OCI-LY1 (cell line): ENCODE data around the gene ORC3.
A peak's percentile ranks its signal among the peaks of the same experiment; 100 is the strongest.

ENCODE experiments used
- H2AFZ ChIP-seq: fragments of 200-600 bp; sonication (generic), shearing (Covaris generic); 2 replicates; pipeline ENCODE4 v1.6.0; 2014; ENCODE audit warnings: antibody characterized with exemption, mild to moderate bottlenecking, low read length
- H3F3A ChIP-seq: fragments of 200-600 bp; sonication (generic), shearing (Covaris generic); 2 replicates; pipeline ENCODE4 v1.6.0; 2014; ENCODE audit warnings: mild to moderate bottlenecking, antibody characterized with exemption, low read length, moderate library complexity; ENCODE audit not compliant: insufficient read depth
- H3K27ac ChIP-seq: fragments of 200-600 bp; sonication (generic); 2 replicates; pipeline ENCODE4 v1.5.1; 2014; ENCODE audit warnings: low read length, mixed run types, mild to moderate bottlenecking, low read depth; ENCODE audit not compliant: poor library complexity, severe bottlenecking
- H3K27me3 ChIP-seq: fragments of 200-600 bp; sonication (generic); 2 replicates; pipeline ENCODE4 v1.6.0; 2014; ENCODE audit warnings: antibody characterized with exemption, mild to moderate bottlenecking, low read length, moderate library complexity; ENCODE audit not compliant: insufficient read depth
- H3K36me3 ChIP-seq: fragments of 200-600 bp; sonication (generic); 2 replicates; pipeline ENCODE4 v1.6.1; 2014; ENCODE audit warnings: mild to moderate bottlenecking, antibody characterized with exemption, low read length, moderate library complexity, mixed read lengths; ENCODE audit not compliant: insufficient read depth
- H3K4me1 ChIP-seq: fragments of 200-600 bp; sonication (generic); 2 replicates; pipeline ENCODE4 v1.5.1; 2014; ENCODE audit warnings: mild to moderate bottlenecking, low read length, moderate library complexity; ENCODE audit not compliant: insufficient read depth, severe bottlenecking
- H3K4me2 ChIP-seq: fragments of 200-600 bp; sonication (generic), shearing (Covaris generic); 2 replicates; pipeline ENCODE4 v1.6.1; 2014; ENCODE audit warnings: low read length
- H3K4me3 ChIP-seq: fragments of 200-600 bp; sonication (generic); 2 replicates; pipeline ENCODE4 v1.5.1; 2014; ENCODE audit warnings: low read length, low read depth, mild to moderate bottlenecking, mixed read lengths; ENCODE audit not compliant: poor library complexity, severe bottlenecking
- H3K79me2 ChIP-seq: fragments of 200-600 bp; shearing (Covaris generic); 2 replicates; pipeline ENCODE4 v1.6.1; 2016; ENCODE audit warnings: mixed run types, low read length, mixed read lengths; ENCODE audit not compliant: insufficient read depth
- H3K9ac ChIP-seq: fragments of 200-600 bp; sonication (generic), shearing (Covaris generic); 2 replicates; pipeline ENCODE4 v1.6.1; 2014; ENCODE audit warnings: mild to moderate bottlenecking, low read length, mixed read lengths
- H3K9me2 ChIP-seq: fragments of 200-600 bp; sonication (generic), shearing (Covaris generic); 2 replicates; pipeline ENCODE4 v1.6.1; 2014; ENCODE audit warnings: low read depth, mild to moderate bottlenecking, low read length, mixed read lengths
- H3K9me3 ChIP-seq: fragments of 200-600 bp; shearing (Covaris generic); 2 replicates; pipeline ENCODE4 v1.6.1; 2014; ENCODE audit warnings: low read length, mixed read lengths
- H4K20me1 ChIP-seq: fragments of 200-600 bp; sonication (generic), shearing (Covaris generic); 2 replicates; pipeline ENCODE4 v1.6.0; 2016; ENCODE audit warnings: mild to moderate bottlenecking, low read length; ENCODE audit not compliant: insufficient read depth
- CTCF ChIP-seq: fragments of 200-600 bp; sonication (generic), shearing (Covaris generic); IDR thresholded peaks from 2 replicates; pipeline ENCODE4 v1.5.1; 2017; ENCODE audit warnings: mild to moderate bottlenecking, antibody characterized with exemption, low read length, moderate library complexity, mixed read lengths
- EZH2 ChIP-seq: fragments of 200-600 bp; sonication (generic), shearing (Covaris generic); IDR thresholded peaks from 2 replicates; pipeline ENCODE4 v1.8.0; 2017; ENCODE audit warnings: borderline replicate concordance, mixed run types, mild to moderate bottlenecking, antibody characterized with exemption, low read length, moderate library complexity, mixed read lengths

The ORC3 gene

GRCh38 chr6:87583822-87584221 is 6.1 kb upstream of the ORC3 start:
- Histone ChIP-seq H3K79me2 (peaks cover 55% of the 10 kb centered on the region), H3K36me3 (peaks cover 75% of the 10 kb centered on the region)
- TF ChIP-seq EZH2 (no peak), CTCF (no peak)

GRCh38 chr6:87586371-87587077 is 3.4 kb upstream of the ORC3 start:
- Histone ChIP-seq H3K9me3 (no peaks in the 10 kb centered on the region), H3K9ac (no peak overlapping the region), H3K9me2 (no peaks in the 10 kb centered on the region), H3K4me1 (peaks cover 27% of the 10 kb centered on the region), H3K4me3 (no peak overlapping the region), H3K79me2 (peaks cover 75% of the 10 kb centered on the region), H3F3A (no peaks in the 10 kb centered on the region), H3K36me3 (peaks cover 56% of the 10 kb centered on the region), H3K27ac (no peak overlapping the region), H3K27me3 (no peaks in the 10 kb centered on the region), H4K20me1 (no peaks in the 10 kb centered on the region), H2AFZ (no peak overlapping the region), H3K4me2 (no peak overlapping the region)
- TF ChIP-seq EZH2 (no peak), CTCF (no peak)

More at GRCh38 chr6:87583822-87584221, 6.1 kb upstream of the ORC3 start:
- no peak overlapping the region for H3K4me3 ChIP-seq
- H4K20me1 ChIP-seq, result no peaks in the 10 kb centered on the region
- no peaks in the 10 kb centered on the region for H3K27me3 ChIP-seq
- H3K9ac ChIP-seq, result no peak overlapping the region
- peaks cover 12% of the 10 kb centered on the region for H3K4me1 ChIP-seq
- H3K9me2 ChIP-seq, result no peaks in the 10 kb centered on the region
- H3K9me3 ChIP-seq, result no peaks in the 10 kb centered on the region
- H3K4me2 ChIP-seq, result no peak overlapping the region
- H3K27ac ChIP-seq, result no peak overlapping the region
- no peaks in the 10 kb centered on the region for H3F3A ChIP-seq
- no peak overlapping the region for H2AFZ ChIP-seq

DNA sequence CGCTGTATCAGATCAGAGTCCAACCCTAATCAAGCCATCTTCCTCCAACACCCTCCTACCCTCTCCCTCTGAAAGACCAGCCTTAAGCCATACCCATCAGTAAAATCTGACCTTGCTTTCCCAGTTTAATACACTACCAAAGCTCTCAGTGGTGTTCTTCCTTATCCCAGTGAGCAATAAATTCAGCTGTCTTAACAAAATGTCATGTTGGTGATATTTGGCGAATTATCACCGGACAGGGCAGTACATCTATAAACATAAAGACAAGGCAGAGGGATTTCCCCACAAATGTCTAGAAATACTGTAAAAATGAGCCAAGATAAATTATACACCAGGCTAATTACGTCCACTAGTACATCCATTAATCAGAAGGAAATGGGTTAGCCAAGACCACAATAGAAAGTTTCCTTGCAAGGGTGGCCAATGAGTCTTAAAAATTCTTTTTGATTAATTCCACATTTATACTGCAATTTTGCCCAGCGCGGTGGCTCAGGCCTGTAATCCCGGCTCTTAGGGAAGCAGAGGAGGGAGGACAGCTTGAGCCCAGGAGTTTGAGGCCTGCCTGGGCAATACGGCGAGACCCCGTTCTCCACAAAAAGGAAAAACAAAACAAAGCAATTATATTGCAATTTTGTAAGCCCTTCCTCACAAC is 1.1 kb upstream of the ORC3 start:
- Histone ChIP-seq H3K4me1 (peaks cover 31% of the 10 kb centered on the region), H3K36me3 (peaks cover 39% of the 10 kb centered on the region), H3K4me2 (peak overlapping the region; percentile 86), H3K79me2 (peaks cover 71% of the 10 kb centered on the region), H3F3A (no peaks in the 10 kb centered on the region), H4K20me1 (no peaks in the 10 kb centered on the region), H3K4me3 (peak overlapping the region; percentile 84), H3K9me2 (no peaks in the 10 kb centered on the region), H3K27ac (no peak overlapping the region), H3K9ac (peak overlapping the region; percentile 87), H2AFZ (no peak overlapping the region), H3K9me3 (no peaks in the 10 kb centered on the region), H3K27me3 (no peaks in the 10 kb centered on the region)
- TF ChIP-seq EZH2 (no peak), CTCF (no peak)
